NCI-H510A treated with DMSO at 0.1 percent for 48 hours (cell line): Measurements from ENCODE around the gene SH3GL3.

Experiments used
- DNase-seq: peaks from one replicate; lab custom pipeline; 2025; lab: John Stamatoyannopoulos, UW

The SH3GL3 gene

DNA sequence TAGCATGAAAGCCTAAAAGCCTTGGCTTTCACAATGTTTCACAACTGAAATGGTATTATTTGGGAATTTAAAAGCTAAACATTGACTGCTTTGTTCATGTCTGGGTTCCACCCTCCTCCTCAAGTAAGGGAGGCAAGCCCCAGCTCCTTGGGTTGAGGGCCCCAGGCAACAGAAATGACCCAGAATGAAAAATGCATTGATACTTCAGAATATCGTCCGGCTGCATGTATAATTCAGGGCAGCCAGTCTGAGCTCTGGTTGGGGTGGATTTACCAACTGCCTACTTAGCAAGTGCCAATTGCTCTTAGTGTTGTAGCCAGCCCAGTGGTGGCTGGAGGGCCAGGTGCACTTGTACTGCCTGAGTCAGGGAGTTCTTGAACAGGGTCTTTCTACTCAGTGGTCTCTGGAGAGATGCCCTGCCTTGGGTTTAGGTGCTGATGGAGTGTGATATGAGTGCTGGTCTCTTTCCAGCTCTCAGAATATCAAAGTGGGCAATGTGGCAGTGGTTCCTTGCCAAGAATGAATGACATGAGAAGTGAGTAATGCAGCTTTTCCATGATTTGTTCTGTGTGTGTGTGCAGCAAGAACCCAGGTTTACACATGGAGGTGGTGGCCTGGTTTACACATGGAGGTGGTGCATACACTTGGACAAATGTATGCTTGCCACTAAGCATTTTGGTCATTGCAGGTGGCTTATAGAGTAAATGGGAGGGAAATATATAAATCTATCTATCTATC, 165.9 kb downstream of the SH3GL3 start:
- no peak for DNase-seq

DNA sequence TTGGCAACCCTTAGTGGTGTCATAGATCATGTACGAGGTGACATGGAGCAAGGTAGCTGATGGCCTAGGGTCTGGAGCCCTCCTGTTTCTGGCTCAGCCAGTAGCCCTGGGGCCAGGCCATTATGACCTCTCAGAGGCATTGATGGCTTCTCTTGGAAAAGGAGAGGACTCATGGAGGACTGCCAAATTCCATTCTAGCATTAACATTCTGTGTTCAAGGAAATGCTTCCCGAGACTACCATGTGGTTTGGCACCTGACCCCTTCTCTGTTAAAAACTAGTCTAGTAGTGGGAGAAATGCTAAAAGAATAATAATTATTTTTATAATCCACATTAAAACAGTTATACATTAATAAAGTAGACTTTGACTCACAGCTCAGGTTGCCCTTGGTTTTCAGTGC, 166.6 kb downstream of the SH3GL3 start:
- no peak for DNase-seq

DNA sequence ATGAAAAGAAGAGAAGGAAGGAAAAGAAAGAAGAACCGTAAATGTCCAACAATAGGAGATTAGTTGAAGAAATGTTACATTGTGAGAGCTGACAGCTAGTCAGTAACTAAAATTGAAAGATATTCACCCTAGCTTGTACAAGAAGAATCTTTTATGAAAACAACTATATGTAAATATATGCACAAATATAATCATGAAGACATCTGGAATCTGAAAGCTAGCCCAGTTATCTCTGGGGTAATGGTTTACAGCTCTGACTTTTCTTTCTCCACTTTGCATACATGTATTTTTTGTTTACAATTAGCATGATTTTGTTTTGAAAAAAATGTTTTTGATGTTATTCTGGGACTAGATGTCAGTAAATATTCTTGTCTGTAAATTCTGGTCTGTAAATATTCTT, 169.7 kb downstream of the SH3GL3 start:
- DNase-seq = no peak

DNA sequence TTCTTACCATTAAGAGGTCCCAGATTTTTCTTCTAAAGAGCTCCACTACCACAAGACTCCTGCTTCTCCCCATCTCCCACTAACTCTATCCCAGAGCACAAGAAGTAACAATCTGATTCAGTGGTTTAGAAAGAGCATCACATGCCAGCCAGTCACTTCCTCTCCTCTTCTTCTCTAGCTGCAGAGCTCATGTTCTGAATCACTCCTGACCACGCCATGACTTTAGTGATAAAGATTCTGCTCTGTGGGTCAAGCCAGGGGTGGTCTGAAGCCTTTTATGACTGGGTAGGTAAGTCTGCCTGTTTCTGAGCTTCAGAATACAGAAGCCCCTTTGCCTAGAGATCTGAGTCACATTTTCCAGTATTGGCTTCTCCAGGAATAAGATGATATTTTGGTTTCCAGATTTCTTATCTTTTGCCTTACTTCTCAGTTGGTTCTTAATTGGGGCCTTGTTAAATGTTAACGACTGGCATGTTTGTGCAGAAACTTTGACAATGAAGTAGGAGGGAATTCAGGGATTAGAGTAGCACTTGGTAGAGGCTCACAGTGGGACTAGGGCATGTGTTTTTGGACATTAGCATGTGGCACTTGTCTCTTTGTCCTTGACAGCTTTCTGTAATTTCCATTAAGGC, 179.1 kb downstream of the SH3GL3 start:
- no peak for DNase-seq

DNA sequence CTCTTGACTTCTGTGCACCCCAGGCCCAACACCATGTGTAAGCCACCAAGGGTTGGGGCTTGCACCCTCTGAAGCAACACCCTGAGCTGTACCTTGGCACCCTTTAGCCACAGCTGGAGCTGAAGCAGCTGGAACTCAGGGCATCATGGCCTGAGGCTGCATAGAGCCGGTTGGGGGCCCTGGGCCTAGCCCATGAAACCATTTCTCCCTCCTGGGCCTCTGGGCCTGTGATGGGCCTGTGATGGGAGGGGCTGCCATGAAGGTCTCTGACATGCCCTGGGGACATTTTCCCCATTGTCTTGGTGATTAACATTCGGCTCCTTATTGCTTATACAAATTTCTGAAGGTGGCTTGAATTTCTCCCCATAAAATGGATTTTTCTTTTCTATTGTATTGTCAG, 184.4 kb downstream of the SH3GL3 start:
- DNase-seq = no peak

DNA sequence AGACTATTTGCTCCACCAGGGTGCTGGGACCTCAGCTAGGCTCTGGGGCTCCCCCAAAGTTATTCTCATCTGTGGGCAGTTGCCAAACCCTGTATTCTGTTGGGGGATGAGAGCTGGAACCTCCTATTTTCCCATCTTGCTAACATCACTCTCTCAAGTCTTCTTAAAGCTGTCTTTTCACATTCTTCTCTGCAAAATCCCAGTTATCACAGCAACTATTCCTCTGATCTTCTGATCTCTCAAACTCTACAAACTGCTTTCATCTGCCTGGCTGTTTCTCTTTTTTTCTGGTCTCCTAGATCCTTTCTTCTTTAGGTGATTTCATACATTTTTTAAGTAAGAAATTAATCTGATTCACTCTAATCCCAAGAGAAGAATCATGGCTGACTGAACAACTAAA, 196.1 kb downstream of the SH3GL3 start:
- no peak for DNase-seq

DNA sequence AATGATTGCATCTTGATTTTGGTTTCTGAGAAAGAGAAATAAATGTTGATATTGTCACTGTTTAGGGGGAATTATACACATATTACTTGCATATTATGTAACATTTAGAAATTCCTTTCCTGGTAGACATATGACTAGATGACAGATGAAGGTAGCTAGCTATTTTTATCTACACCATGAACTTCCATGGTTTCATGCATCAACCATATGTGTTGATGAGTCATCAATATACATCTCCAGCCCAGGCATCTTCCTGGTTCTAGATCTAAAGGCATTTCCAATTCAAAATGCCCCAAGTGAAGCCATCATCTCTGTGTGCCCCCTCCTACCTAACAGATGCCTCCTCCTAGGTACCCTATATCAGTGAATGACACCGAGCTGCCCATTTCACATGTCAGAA, 197.3 kb downstream of the SH3GL3 start:
- no peak for DNase-seq

DNA sequence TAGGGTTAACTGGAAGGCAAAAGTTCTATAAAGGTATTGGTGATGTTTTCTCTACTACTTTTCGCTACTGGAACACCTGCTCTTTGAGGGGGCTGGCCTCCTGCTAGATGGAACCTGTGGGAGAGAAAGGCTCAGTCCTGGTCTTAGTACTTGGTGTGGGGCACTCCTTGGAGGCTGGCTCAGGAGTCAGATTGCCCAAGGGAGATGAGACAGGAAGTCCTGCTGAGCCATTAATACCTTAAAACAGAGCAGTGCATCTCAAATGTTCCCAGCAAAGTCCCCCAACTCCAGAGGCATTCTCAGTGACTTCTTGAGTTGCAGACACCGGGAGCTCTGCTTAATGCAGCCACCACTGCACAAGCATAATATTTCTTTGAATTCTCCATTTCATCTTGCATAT, 203.7 kb downstream of the SH3GL3 start:
- DNase-seq = no peak

DNA sequence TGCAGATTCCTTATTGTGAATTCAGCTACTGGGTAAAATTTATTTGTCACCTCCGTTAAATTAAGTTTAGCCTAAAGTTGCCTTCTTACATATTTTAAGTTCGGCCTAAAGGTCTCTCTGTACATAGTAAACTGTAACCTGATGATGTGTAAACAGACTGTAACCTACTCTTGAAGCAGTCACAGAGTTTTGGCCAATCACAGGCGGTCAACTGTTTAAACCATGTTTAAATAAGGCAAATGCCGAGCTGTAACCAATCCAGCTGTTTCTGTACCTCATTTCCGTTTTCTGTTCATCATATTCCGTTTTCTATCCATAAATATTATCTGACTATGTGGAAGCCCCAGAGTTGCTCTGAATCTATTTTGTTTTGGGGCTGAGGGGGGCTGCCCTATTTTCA, 204.4 kb downstream of the SH3GL3 start:
- no peak for DNase-seq

DNA sequence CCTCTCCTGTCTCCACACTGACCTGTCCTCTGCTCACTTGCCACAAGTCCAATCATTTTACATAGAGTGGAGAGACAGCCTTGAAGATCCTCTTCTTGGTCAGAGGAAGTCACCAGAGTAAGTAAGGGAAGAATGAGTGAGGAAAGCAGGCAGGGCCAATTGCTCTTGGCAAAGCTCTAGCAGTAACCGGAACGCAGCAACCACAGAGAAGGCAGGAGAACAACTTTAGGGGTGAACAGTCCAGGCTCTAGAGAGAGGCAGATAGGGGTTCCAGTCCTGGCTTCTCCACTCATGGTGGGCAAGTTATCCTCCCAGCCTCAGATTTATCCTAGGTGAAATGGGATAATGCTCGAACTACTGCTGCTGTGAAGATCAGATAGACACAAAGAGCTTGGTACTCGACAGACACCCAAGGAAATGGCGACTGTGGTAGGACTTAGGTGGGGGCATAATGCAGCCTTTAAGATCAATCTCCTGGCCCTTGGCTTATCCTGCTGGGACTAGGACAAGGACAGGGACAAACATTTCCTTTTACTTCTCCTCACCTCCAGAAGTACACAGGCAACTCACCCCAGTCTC, 205.6 kb downstream of the SH3GL3 start:
- DNase-seq = no peak

DNA sequence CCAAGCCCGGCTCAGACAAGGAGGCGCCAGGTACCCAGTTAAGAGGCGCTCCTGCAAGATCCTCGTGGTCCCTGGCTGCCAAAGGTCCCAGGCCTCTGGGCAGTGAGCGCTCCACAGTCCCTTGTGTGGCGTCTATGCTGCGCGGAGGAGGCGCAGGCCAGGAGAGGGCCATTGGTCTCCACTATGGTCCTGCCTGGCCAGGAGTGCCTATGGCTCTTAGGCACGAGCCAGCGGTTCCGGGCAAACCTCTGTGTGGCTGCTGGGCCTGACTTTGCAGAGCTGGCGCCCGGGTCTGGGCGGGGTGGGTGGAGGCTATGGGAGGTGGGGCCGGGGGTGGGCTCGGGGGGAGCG, 206.1 kb downstream of the SH3GL3 start:
- DNase-seq = no peak

DNA sequence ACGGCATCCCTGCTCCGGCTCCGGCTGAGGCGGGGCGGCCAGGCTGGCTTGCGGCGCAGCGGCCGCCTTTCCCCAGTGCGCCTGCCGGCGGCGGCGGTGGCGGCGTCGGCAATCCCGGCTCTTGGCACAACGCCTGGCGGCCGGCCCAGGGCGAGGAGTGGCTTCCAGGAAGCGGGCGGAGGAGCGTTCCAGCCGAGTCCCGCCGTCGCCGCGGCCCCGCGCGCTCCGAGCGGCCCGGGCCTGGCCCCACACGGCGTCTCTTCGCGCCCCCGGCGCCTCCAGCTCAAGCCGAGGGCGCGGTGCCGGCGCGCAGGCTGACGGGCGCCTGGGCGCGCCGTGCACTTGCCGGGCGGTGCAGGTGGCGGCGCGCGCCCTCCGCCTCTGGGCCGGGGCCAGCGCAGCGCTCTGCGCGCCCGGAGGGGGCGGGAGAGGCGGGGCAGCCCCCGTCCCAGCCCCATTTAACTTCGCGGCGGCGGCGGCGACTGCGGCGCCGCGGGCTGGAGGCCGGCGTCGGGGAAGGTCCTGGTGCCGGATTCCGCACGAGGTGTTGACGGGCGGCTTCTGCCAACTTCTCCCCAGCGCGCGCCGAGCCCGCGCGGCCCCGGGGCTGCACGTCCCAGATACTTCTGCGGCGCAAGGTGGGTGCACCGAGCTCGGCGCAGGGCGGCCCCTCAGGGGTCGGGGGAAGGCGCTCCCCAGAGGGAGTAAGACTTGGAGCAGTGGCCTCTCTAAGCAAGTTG, 206.7 kb downstream of the SH3GL3 start, which contains the start of gene ADAMTSL3:
ADAMTSL3 (plus strand) TSS at position 485 of the 740 bp plus-strand sequence. CDS start 1,639 bp downstream, outside the sequence.
- no peak for DNase-seq

DNA sequence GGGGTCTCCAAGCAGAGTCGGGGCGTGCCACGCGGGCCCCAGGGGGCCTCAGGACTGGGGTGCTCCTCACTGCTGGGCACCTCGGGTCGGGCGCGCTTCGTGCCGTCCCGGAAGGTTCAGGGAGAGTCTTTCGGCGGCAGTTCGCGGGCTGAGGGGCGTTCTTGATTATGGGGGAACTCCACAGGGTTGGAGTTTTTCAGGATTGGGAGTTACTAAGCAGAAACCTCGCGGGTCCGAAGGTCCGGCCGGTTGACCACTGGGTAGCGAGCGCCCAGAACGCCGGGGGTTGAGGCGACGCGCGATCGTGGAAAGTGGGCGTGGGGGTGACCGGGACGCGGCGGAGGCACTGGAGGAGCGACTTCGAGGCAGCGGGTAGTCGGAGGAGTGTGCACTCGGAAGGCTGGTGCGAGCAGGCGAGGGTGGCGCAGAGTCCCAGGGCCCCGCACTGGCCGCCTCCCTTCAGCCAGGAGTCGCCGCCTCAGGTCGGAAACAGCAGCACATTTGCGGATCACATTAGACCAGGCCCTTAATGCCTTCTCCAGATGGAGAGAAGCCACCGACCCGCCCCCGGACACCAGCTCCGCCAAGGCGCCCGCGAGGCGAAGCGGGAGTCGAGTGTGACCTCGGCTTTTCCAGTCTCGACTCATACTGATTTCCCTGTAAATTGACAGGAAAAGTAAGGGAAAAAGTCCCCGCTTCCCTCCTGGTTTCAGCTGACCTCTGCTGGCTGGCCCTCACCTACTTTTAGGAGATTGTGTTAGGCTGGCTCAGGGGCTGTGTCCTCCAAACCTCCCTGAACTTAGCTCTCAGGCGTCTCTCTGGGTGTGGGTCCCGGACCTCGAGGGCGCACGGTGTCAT, 207.5 kb downstream of the SH3GL3 start:
- no peak for DNase-seq

DNA sequence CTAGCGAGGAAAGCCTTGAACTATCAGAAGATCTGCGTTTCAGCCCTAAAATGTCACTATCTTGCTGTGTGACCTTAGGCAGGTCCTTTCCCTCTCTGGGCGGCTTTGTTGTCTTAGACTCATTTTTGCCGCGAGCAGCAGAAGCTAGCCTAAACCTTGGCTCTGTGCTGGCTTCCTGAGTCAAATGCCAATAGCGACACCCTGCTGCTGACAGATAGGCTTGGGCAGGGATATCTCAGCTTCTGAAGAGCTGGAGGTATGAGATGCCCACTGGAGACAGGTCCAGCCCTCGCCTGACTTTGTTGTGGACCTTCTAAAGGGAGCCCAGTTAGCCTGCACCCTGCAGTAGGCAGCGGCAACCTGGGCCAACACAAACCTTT, 208.1 kb downstream of the SH3GL3 start:
- no peak for DNase-seq

DNA sequence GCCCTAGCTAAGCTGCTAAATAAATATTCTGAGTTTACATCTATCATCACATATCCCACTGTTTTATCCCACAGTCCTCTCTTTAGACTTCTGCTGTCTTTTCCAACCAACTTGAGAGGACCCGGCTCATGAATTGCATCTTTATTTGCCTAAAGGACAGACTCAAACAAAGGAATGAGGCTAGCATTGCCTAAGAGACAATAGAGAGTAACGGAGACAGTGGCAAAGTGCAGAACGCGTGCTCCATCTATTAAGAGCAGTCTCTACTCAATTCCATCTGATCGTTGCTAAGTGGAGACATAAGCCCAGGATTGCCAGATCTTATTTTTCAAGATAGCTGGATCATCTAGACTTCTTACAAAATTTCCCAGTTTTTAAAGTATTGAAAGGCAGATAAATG, 209.1 kb downstream of the SH3GL3 start:
- DNase-seq = no peak

DNA sequence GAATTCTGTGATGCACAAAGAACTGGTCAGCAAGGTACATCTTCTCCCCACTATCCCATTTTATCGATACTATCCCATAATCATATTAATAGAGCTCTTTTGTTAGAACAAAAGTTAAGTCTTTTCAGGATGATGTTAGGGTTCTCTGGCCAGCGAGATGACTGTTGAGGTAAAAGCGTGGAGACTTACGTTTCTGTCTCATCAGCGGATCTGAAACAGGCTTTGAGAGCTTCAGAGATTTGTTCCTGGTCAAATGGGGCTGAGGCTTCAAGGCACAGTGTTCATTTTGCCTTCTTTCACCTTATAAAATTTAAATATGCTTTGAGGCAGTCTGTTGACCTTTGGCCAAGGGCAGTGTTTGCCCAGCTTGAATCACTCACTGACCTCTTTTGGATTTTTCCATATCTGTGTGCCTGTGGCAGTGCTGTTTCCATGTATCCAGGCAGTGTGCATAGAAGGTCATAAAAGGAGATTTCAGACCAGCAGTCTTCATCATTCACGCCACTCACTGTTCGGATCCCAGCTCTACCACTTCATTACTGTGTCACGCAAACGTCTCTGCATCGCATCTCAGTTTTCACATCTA, 209.9 kb downstream of the SH3GL3 start:
- no peak for DNase-seq

DNA sequence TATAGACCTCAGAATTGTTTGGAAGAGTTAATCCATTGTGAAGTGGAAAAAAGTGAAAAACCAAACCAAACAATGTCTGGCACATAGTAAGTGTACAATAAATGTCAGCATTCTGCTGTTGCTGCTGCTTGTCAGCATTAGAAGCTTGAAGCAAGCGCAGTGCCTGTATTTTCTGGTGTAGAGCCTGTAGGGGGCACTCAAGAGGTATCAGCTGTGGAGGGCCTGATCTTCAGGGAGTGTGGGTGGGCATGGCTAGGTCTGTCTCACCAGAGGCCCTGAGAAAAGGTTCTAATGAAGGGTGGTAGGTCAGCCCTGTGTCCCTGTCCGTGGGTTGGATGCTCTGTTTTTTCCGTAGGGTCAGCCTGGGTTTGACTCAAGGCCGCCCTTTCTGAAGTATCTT, 210.4 kb downstream of the SH3GL3 start:
- DNase-seq = no peak

DNA sequence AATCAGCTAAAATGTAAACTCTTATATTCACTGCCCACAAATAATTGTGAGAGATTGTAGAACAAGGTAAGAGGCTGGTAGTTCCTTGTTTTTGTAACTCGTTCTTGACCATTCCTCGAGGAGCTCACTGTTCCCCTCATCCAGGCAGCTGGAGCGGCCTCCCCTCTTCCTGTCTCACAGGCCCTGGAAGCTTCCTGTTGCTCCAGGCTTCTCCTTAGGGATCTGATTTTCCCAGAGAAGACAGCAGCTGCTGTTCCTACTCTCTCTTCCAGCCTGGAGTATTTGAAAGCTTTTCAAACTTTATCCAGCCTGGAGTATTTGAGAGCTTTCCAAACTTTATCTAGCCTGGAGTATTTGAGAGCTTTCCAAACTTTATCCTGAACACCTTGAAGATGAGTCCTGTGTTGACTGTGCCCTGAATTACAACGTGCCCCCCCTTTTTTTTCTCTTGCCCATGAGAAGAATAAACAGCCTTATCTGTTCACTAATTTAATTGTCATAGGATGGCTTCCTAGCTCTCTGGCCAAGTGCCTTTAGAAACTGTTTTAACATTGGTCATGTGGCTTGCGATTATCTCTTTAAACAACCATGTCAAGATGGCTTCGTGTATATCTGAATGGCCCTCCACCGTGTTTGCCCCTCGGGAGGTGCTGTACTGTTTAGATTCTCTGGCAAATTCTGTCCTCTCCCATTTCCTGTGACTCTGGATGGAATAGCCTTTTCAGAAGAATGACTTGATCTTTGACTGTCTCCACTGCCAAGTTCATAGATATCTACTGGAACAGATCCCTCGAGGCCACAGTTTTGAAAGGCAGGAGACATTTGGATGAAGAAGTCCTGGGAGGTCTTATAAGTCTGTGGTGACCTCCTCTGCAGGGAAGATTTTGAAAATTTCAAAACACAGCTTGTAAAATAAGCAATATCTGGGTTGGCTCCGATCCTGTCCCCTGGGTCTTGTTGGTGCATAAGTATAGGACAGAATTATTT, 211.6 kb downstream of the SH3GL3 start:
- DNase-seq = no peak

DNA sequence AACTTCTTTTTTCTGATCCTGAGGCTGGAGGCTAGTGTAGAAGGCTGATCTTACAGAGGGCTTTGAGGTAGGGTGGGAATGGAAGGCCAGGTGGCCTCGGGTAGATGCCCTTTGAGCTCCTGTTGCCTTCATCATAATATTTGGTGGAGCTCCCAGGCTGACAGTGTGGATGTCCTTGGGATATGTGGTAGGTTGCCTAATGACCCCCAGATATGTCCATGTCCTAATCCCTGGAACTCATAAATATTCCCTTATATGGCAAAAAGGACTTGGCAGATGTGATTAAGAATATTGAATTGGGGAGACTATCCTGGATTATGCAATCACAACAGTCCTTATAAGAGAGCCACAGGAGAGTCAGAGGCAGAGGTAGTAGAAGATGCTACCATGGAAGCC, 212.3 kb downstream of the SH3GL3 start:
- no peak for DNase-seq

DNA sequence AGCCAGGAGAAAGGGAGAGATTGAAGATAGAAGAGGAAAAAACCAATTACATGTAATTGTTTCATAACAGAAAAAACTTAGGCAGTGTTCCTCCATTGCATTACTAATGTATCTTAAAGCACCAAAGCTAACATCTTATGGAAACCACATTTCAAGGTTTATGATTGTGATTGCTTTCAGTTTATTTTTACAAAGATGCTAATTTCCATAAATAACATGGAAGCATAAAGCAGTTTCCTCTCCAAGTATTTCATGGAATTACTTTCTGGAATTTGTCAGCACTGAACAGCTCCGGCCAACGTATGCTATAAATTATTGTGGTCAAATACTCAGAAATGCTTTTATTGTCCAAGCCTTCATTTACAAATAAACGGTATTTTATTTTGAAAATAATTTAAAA, 218.3 kb downstream of the SH3GL3 start:
- DNase-seq = no peak
